GM23338 (cell line): Measurements from ENCODE around the gene PTPRH. TPM values are rescaled to one million over a fixed set of nuclear protein-coding genes. Genes with fewer than 3 reads are reported as not detected.
A peak's percentile ranks its signal among the peaks of the same experiment; 100 is the strongest.

ENCODE experiments used
- ATAC-seq: fragments of 200-7000 bp; cut with Tn5 transposase; 3 replicates; pipeline ENCODE4 v1.9.1; 2020
- DNase-seq: peaks from one replicate; pipeline ENCODE4 v3.0.0-alpha.2; 2015; ENCODE audit warnings: low spot score
- H2AFZ ChIP-seq: fragments of 200-600 bp; sonication (generic); 2 replicates; pipeline ENCODE4 v1.8.0; 2016; ENCODE audit warnings: antibody characterized with exemption, mild to moderate bottlenecking, moderate library complexity
- H3F3A ChIP-seq: fragments of 200-600 bp; sonication (generic); replicated peaks from 2 replicates; pipeline ENCODE4 v1.8.0; 2017; ENCODE audit warnings: antibody characterized with exemption, mixed run types, low read depth
- H3K27ac ChIP-seq: fragments of 200-600 bp; sonication (generic); 2 replicates; pipeline ENCODE4 v1.6.1; 2016; ENCODE audit warnings: low read depth
- H3K27me3 ChIP-seq: fragments of 200-600 bp; sonication (generic); 2 replicates; pipeline ENCODE4 v1.8.0; 2016; ENCODE audit warnings: mild to moderate bottlenecking, mixed run types, moderate library complexity; ENCODE audit not compliant: insufficient read depth
- H3K36me3 ChIP-seq: fragments of 200-600 bp; sonication (generic); 2 replicates; pipeline ENCODE4 v1.8.0; 2016; ENCODE audit warnings: mild to moderate bottlenecking; ENCODE audit not compliant: insufficient read depth
- H3K4me1 ChIP-seq: fragments of 200-600 bp; sonication (generic); 2 replicates; pipeline ENCODE4 v1.8.0; 2016; ENCODE audit warnings: mild to moderate bottlenecking, moderate library complexity; ENCODE audit not compliant: insufficient read depth
- H3K4me2 ChIP-seq: fragments of 200-600 bp; sonication (generic); 2 replicates; pipeline ENCODE4 v1.7.1; 2017; ENCODE audit warnings: mixed run types
- H3K4me3 ChIP-seq: fragments of 200-600 bp; sonication (generic); 2 replicates; pipeline ENCODE4 v1.6.1; 2016; ENCODE audit warnings: mixed run types
- H3K79me2 ChIP-seq: fragments of 200-600 bp; sonication (generic); replicated peaks from 2 replicates; pipeline ENCODE4 v1.8.0; 2017; ENCODE audit warnings: mild to moderate bottlenecking; ENCODE audit not compliant: insufficient read depth
- H3K9me2 ChIP-seq: fragments of 200-600 bp; sonication (generic); 2 replicates; pipeline ENCODE4 v1.8.0; 2017; ENCODE audit not compliant: insufficient read depth
- H4K20me1 ChIP-seq: fragments of 200-600 bp; sonication (generic); replicated peaks from 2 replicates; pipeline ENCODE4 v1.8.0; 2017; ENCODE audit warnings: mild to moderate bottlenecking; ENCODE audit not compliant: insufficient read depth
- H3K27ac Mint-ChIP-seq: 2 replicates; pipeline ENCODE4 v1.8.0; 2020; ENCODE audit warnings: inconsistent platforms, mild to moderate bottlenecking, moderate library complexity, mixed read lengths
- H3K27me3 Mint-ChIP-seq: 3 replicates; pipeline ENCODE4 v1.8.0; 2022; ENCODE audit warnings: low read depth, mild to moderate bottlenecking, moderate library complexity, mixed read lengths, inconsistent platforms; ENCODE audit not compliant: insufficient read depth, poor library complexity
- H3K36me3 Mint-ChIP-seq: 3 replicates; pipeline ENCODE4 v1.8.0; 2021; ENCODE audit warnings: low read depth, mild to moderate bottlenecking, inconsistent platforms, moderate library complexity, mixed read lengths
- H3K4me1 Mint-ChIP-seq: 3 replicates; pipeline ENCODE4 v1.8.0; 2020; ENCODE audit warnings: mild to moderate bottlenecking, inconsistent platforms, mixed read lengths
- H3K4me3 Mint-ChIP-seq: 3 replicates; pipeline ENCODE4 v1.8.0; 2021; ENCODE audit warnings: moderate library complexity, mild to moderate bottlenecking, inconsistent platforms, mixed read lengths
- H3K9me3 Mint-ChIP-seq: 3 replicates; pipeline ENCODE4 v1.8.0; 2020; ENCODE audit warnings: moderate library complexity, mild to moderate bottlenecking, inconsistent platforms, mixed read lengths
- CREB1 ChIP-seq: fragments of 250-450 bp; sonication (Bioruptor Pico); IDR thresholded peaks from 2 replicates; pipeline ENCODE4 v1.5.0; 2020; ENCODE audit warnings: low read depth, mild to moderate bottlenecking, moderate library complexity
- ETS1 ChIP-seq: IDR thresholded peaks from 2 replicates; pipeline ENCODE4 v1.6.1; 2016; ENCODE audit warnings: antibody characterized with exemption
- EZH2 ChIP-seq: fragments of 200-600 bp; sonication (generic); IDR thresholded peaks from one replicate; pipeline ENCODE4 v1.8.0; 2017; ENCODE audit warnings: antibody characterized with exemption, mild to moderate bottlenecking, low read depth; ENCODE audit not compliant: unreplicated experiment
- JUNB ChIP-seq: IDR thresholded peaks from one replicate; pipeline ENCODE4 v1.6.1; 2016; ENCODE audit warnings: antibody characterized with exemption; ENCODE audit not compliant: unreplicated experiment
- NANOG ChIP-seq: IDR thresholded peaks from 2 replicates; pipeline ENCODE4 v1.6.1; 2016; ENCODE audit warnings: antibody characterized with exemption, borderline replicate concordance
- POLR2AphosphoS5 ChIP-seq: IDR thresholded peaks from 2 replicates; pipeline ENCODE4 v1.6.1; 2016; ENCODE audit warnings: antibody characterized with exemption, low read depth
- REST ChIP-seq: IDR thresholded peaks from one replicate; pipeline ENCODE4 v1.6.1; 2018; ENCODE audit warnings: antibody characterized with exemption; ENCODE audit not compliant: unreplicated experiment
- STAT1 ChIP-seq: IDR thresholded peaks from one replicate; pipeline ENCODE4 v1.6.1; 2016; ENCODE audit warnings: antibody characterized with exemption; ENCODE audit not compliant: unreplicated experiment
- ZNF331 ChIP-seq: fragments of 250-450 bp; sonication (Bioruptor Pico); IDR thresholded peaks from 2 replicates; pipeline ENCODE4 v1.5.0; 2020; ENCODE audit warnings: low read depth, mild to moderate bottlenecking, moderate library complexity
- polyA plus RNA-seq: library from polyadenylated mRNA; unstranded; fragments of >200 nt; fragmentation: Nextera tagmentation; extraction: Ambion mirVana; gene quantifications from 2 replicates; pipeline ENCODE4 v1.2.1, GENCODE V29; 2016
- total RNA-seq: library from RNA; depleted of rRNA; stranded (reverse); fragments of >200 nt; shearing (Covaris generic); gene quantifications from 2 replicates; pipeline ENCODE4 v1.2.3, GENCODE V29; 2014
- TF ChIP-seq, protein P1 (sequence below), 2 experiments: fragments of 200-600 bp in 1 of 2; sonication (generic) in 1 of 2; conservative IDR thresholded peaks; 2 replicates each; pipeline versions ENCODE4 v1.5.1 to v1.6.1; 2016 to 2017; ENCODE audit warnings: antibody characterized with exemption in 2 of 2, low read depth in 2 of 2, mild to moderate bottlenecking in 2 of 2, moderate library complexity in 1 of 2

Gene PTPRH
- total and polyA plus RNA-seq, 2 experiments from 2014 or later = 0.16 to 2.1 TPM

GRCh38 chr19:55216461-55217198 is 7.3 kb upstream of the PTPRH start:
- peaks cover 21% of the 10 kb centered on the region for H3K36me3 Mint-ChIP-seq
- TF ChIP-seq REST = peak; percentile 99
- peak; percentile 15; the same call in 1 of the 2 replicates for TF ChIP-seq POLR2AphosphoS5
- no peak for TF ChIP-seq STAT1
- TF ChIP-seq CREB1 = peak; percentile 86
- no peak for TF ChIP-seq JUNB
- TF ChIP-seq ETS1 = peak; percentile 89
- no peak for TF ChIP-seq ZNF331 (CRISPR knock-in tag)
- no peak for TF ChIP-seq NANOG
- no peak for TF ChIP-seq EZH2
- Histone ChIP-seq H3K27me3 (no peaks in the 10 kb centered on the region), H3K36me3 (no peaks in the 10 kb centered on the region), H2AFZ (peak overlapping the region; percentile 73), H3K27ac (peak overlapping the region; percentile 88), H3F3A (0 out of 2 replicates have a peak, but pooled peaks cover 13% of the 10 kb centered on the region), H3K9me2 (no peaks in the 10 kb centered on the region), H3K4me3 (peak overlapping the region; percentile 84), H3K4me1 (peaks cover 4% of the 10 kb centered on the region; the same call in 1 of the 2 replicates), H3K4me2 (peak overlapping the region; percentile 89), H4K20me1 (peaks cover 5% of the 10 kb centered on the region; the same call in 1 of the 2 replicates), H3K79me2 (no peaks in the 10 kb centered on the region)
- DNase-seq = peak; percentile 98
- peaks cover 3% of the 10 kb centered on the region; the same call in 1 of the 3 replicates for H3K4me1 Mint-ChIP-seq
- H3K9me3 Mint-ChIP-seq = peaks cover 65% of the 10 kb centered on the region
- peak overlapping the region; percentile 92 for H3K27ac Mint-ChIP-seq
- H3K4me3 Mint-ChIP-seq = peak overlapping the region; percentile 91
- H3K27me3 Mint-ChIP-seq = peaks cover 18% of the 10 kb centered on the region
- ATAC-seq = peak; percentile 94

- H3K4me2 ChIP-seq = no peak overlapping the region
- no peak overlapping the region for H2AFZ ChIP-seq
- no peak overlapping the region for H3K4me3 ChIP-seq
- no peak for ATAC-seq
- Mint-ChIP-seq H3K27ac (no peak overlapping the region), H3K4me1 (peaks cover 5% of the 10 kb centered on the region; the same call in 1 of the 3 replicates), H3K27me3 (peaks cover 19% of the 10 kb centered on the region), H3K9me3 (peaks cover 56% of the 10 kb centered on the region), H3K4me3 (no peak overlapping the region), H3K36me3 (peaks cover 13% of the 10 kb centered on the region)
- no peaks in the 10 kb centered on the region for H3K79me2 ChIP-seq
- H3K36me3 ChIP-seq = no peaks in the 10 kb centered on the region
- no peak overlapping the region for H3K27ac ChIP-seq
- TF ChIP-seq, protein P1, sequence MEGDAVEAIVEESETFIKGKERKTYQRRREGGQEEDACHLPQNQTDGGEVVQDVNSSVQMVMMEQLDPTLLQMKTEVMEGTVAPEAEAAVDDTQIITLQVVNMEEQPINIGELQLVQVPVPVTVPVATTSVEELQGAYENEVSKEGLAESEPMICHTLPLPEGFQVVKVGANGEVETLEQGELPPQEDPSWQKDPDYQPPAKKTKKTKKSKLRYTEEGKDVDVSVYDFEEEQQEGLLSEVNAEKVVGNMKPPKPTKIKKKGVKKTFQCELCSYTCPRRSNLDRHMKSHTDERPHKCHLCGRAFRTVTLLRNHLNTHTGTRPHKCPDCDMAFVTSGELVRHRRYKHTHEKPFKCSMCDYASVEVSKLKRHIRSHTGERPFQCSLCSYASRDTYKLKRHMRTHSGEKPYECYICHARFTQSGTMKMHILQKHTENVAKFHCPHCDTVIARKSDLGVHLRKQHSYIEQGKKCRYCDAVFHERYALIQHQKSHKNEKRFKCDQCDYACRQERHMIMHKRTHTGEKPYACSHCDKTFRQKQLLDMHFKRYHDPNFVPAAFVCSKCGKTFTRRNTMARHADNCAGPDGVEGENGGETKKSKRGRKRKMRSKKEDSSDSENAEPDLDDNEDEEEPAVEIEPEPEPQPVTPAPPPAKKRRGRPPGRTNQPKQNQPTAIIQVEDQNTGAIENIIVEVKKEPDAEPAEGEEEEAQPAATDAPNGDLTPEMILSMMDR (conservative IDR thresholded peaks at IDR 0.05; ENCODE audit: low read depth in 2 of 2) = no peak
- TF ChIP-seq REST (no peak), POLR2AphosphoS5 (no peak), NANOG (no peak)
- no peaks in the 10 kb centered on the region for H3K9me2 ChIP-seq
- no peak for DNase-seq
- H3F3A ChIP-seq = 0 out of 2 replicates have a peak, but pooled peaks cover 6% of the 10 kb centered on the region
- peaks cover 5% of the 10 kb centered on the region; the same call in 1 of the 2 replicates for H4K20me1 ChIP-seq
- peaks cover 4% of the 10 kb centered on the region; the same call in 1 of the 2 replicates for H3K4me1 ChIP-seq
- no peaks in the 10 kb centered on the region for H3K27me3 ChIP-seq
Measured at GRCh38 chr19:55213547-55213946, 4.2 kb upstream of the PTPRH start.
